Retinal pigment epithelial cell (primary cell): ENCODE data around the gene HDAC9.

Source experiments
- DNase-seq: peaks from one replicate; pipeline ENCODE4 v3.0.0-alpha.2; 2010; ENCODE audit warnings: low read depth
- H3K4me3 ChIP-seq: 2 replicates; pipeline ENCODE4 v1.5.1; 2011; ENCODE audit warnings: mild to moderate bottlenecking, low read length, control low read depth, moderate library complexity
- CTCF ChIP-seq: conservative IDR thresholded peaks from 2 replicates; pipeline ENCODE4 v1.5.1; 2011; ENCODE audit warnings: low read depth, low read length, control low read depth, inconsistent platforms

The HDAC9 gene

GRCh38 chr7:18531539-18531938, 36.0 kb downstream of the HDAC9 start:
- no peak for TF ChIP-seq CTCF
- no peak overlapping the region for H3K4me3 ChIP-seq
- DNase-seq = no peak

GRCh38 chr7:18532813-18533212, 37.3 kb downstream of the HDAC9 start:
- DNase-seq = no peak
- no peak overlapping the region for H3K4me3 ChIP-seq
- no peak for TF ChIP-seq CTCF

- no peak for TF ChIP-seq CTCF
- H3K4me3 ChIP-seq = no peak overlapping the region
Measured at GRCh38 chr7:18534481-18534880, 38.9 kb downstream of the HDAC9 start.

GRCh38 chr7:18535810-18536415, 40.4 kb downstream of the HDAC9 start:
- no peak for DNase-seq
- TF ChIP-seq CTCF = no peak
- no peak overlapping the region for H3K4me3 ChIP-seq

More at GRCh38 chr7:18534481-18534880, 38.9 kb downstream of the HDAC9 start:
- DNase-seq = no peak

- no peak for DNase-seq
- H3K4me3 ChIP-seq = no peak overlapping the region
- no peak for TF ChIP-seq CTCF
Measured at GRCh38 chr7:18536486-18536885, 40.9 kb downstream of the HDAC9 start.

- no peak for DNase-seq
- no peak for TF ChIP-seq CTCF
- no peak overlapping the region for H3K4me3 ChIP-seq
Measured at GRCh38 chr7:18538554-18539250, 43.2 kb downstream of the HDAC9 start.

- H3K4me3 ChIP-seq = no peak overlapping the region
- no peak for DNase-seq
- no peak for TF ChIP-seq CTCF
Measured at GRCh38 chr7:18540396-18540795, 44.8 kb downstream of the HDAC9 start.
